SK-N-SH (cell line): ENCODE results near the gene WDR64. TPM values are rescaled to one million over a fixed set of nuclear protein-coding genes. Genes with fewer than 3 reads are reported as not detected.

Experiments used
- CTCF ChIA-PET: fragments of 300-600, 350-600 bp; formaldehyde crosslinking; extraction: SDS; loops from one replicate; lab custom pipeline; 2021; lab: Yijun Ruan, JAX
- POLR2A ChIA-PET: fragments of 350-600 bp; sonication (Branson Sonifier 250); formaldehyde crosslinking; extraction: SDS; loops from one replicate; lab custom pipeline; 2020; ENCODE audit warnings: antibody characterized with exemption, inconsistent platforms; lab: Yijun Ruan, JAX
- DNase-seq: peaks from one replicate; pipeline ENCODE4 v3.0.0; 2012
- H2AFZ ChIP-seq: fragments of 200-600 bp; sonication (generic); 2 replicates; pipeline ENCODE4 v1.8.1; 2016; ENCODE audit warnings: antibody characterized with exemption, mild to moderate bottlenecking, low read depth
- H3F3A ChIP-seq: fragments of 200-600 bp; sonication (generic); replicated peaks from 2 replicates; pipeline ENCODE3; 2016; ENCODE audit warnings: antibody characterized with exemption, mild to moderate bottlenecking; ENCODE audit not compliant: insufficient read depth
- H3K27ac ChIP-seq, 2 experiments: fragments of 200-500 bp in 1 of 2; fragments of 200-600 bp in 1 of 2; sonication (Bioruptor generic) in 1 of 2; sonication (generic), shearing (Covaris generic) in 1 of 2; 2 replicates each; pipeline versions ENCODE4 v1.5.1 to v1.6.1; 2014 to 2016; ENCODE audit warnings: low read depth in 2 of 2, inconsistent platforms in 1 of 2, low read length in 1 of 2, mild to moderate bottlenecking in 1 of 2, mixed read lengths in 1 of 2
- H3K27me3 ChIP-seq: fragments of 200-600 bp; sonication (generic), shearing (Covaris generic); 2 replicates; pipeline ENCODE4 v1.6.1; 2016; ENCODE audit warnings: mixed run types; ENCODE audit not compliant: insufficient read depth
- H3K36me3 ChIP-seq, 2 experiments: fragments of 200-500 bp in 1 of 2; fragments of 200-600 bp in 1 of 2; sonication (Bioruptor generic) in 1 of 2; sonication (generic) in 1 of 2; replicated peaks in 1 of 2; 2 replicates each; pipeline versions ENCODE3 to v1.5.1; 2014 to 2016; ENCODE audit warnings: low read length in 1 of 2, mild to moderate bottlenecking in 1 of 2; ENCODE audit not compliant: insufficient read depth in 2 of 2, control insufficient read depth in 1 of 2
- H3K4me1 ChIP-seq, 2 experiments: fragments of 200-500 bp in 1 of 2; fragments of 200-600 bp in 1 of 2; sonication (Bioruptor generic) in 1 of 2; sonication (generic), shearing (Covaris generic) in 1 of 2; 2 replicates each; pipeline versions ENCODE4 v1.5.1 to v1.6.1; 2014 to 2016; ENCODE audit warnings: low read depth in 1 of 2, low read length in 1 of 2, mixed run types in 1 of 2; ENCODE audit not compliant: insufficient read depth in 2 of 2, control insufficient read depth in 1 of 2
- H3K4me2 ChIP-seq: fragments of 200-600 bp; sonication (generic), shearing (Covaris generic); 2 replicates; pipeline ENCODE4 v1.6.1; 2017; ENCODE audit warnings: mixed run types
- H3K4me3 ChIP-seq, 2 experiments: fragments of 200-500 bp in 1 of 2; fragments of 200-600 bp in 1 of 2; sonication (Bioruptor generic) in 1 of 2; sonication (generic), shearing (Covaris generic) in 1 of 2; 2 replicates each; pipeline versions ENCODE4 v1.5.1 to v1.8.1; 2014 to 2016; ENCODE audit warnings: low read depth in 2 of 2, inconsistent platforms in 1 of 2, low read length in 1 of 2, mild to moderate bottlenecking in 1 of 2, mixed read lengths in 1 of 2, moderate library complexity in 1 of 2
- H3K79me2 ChIP-seq: fragments of 200-600 bp; sonication (generic); 2 replicates; pipeline ENCODE4 v1.8.1; 2017; ENCODE audit warnings: mild to moderate bottlenecking; ENCODE audit not compliant: insufficient read depth
- H3K9ac ChIP-seq: fragments of 200-600 bp; sonication (generic); 2 replicates; pipeline ENCODE4 v1.6.1; 2017; ENCODE audit warnings: mixed run types
- H3K9me2 ChIP-seq: fragments of 200-600 bp; sonication (generic); 2 replicates; pipeline ENCODE4 v1.6.1; 2017; ENCODE audit warnings: mixed run types
- H3K9me3 ChIP-seq: fragments of 200-600 bp; sonication (generic); 2 replicates; pipeline ENCODE4 v1.6.1; 2017; ENCODE audit warnings: mixed run types, mild to moderate bottlenecking, moderate library complexity
- H4K20me1 ChIP-seq: fragments of 200-600 bp; sonication (generic); 2 replicates; pipeline ENCODE4 v1.6.1; 2017; ENCODE audit warnings: mild to moderate bottlenecking, mixed run types; ENCODE audit not compliant: insufficient read depth
- CHD2 ChIP-seq: fragments of 150-350 bp; IDR thresholded peaks from 2 replicates; pipeline ENCODE4 v1.6.1; 2018; ENCODE audit warnings: low read length; ENCODE audit not compliant: partially characterized antibody
- FOXJ3 ChIP-seq: sonication (generic); formaldehyde crosslinking; IDR thresholded peaks from 2 replicates; pipeline ENCODE4 v1.5.1; 2020; ENCODE audit warnings: mild to moderate bottlenecking, missing genetic modification reagents
- FOXM1 ChIP-seq: IDR thresholded peaks from 2 replicates; pipeline ENCODE4 v1.4.0; 2012; ENCODE audit warnings: low read depth, mild to moderate bottlenecking
- IRF3 ChIP-seq: fragments of 150-350 bp; IDR thresholded peaks from 2 replicates; pipeline ENCODE4 v1.6.1; 2016; ENCODE audit warnings: mild to moderate bottlenecking, low read depth, low read length
- JUND ChIP-seq: IDR thresholded peaks from 2 replicates; pipeline ENCODE4 v1.4.0; 2012
- MXI1 ChIP-seq: IDR thresholded peaks from 2 replicates; pipeline ENCODE4 v1.6.1; 2012; ENCODE audit warnings: mild to moderate bottlenecking, low read depth, low read length, improper control_type of control experiment
- PBX3 ChIP-seq: IDR thresholded peaks from 2 replicates; pipeline ENCODE4; 2012
- RAD21 ChIP-seq: IDR thresholded peaks from 2 replicates; pipeline ENCODE4 v1.6.1; 2012; ENCODE audit warnings: mild to moderate bottlenecking, low read length
- RCOR1 ChIP-seq: fragments of 150-350 bp; IDR thresholded peaks from 2 replicates; pipeline ENCODE4 v1.6.1; 2017; ENCODE audit warnings: antibody characterized with exemption, low read length
- TAF1 ChIP-seq: IDR thresholded peaks from 2 replicates; pipeline ENCODE4 v1.6.1; 2012; ENCODE audit warnings: low read depth, mild to moderate bottlenecking, low read length, moderate library complexity, borderline replicate concordance
- USF1 ChIP-seq: IDR thresholded peaks from 2 replicates; pipeline ENCODE4 v1.4.0; 2012; ENCODE audit warnings: low read depth, borderline replicate concordance
- USF2 ChIP-seq: fragments of 150-350 bp; IDR thresholded peaks from 2 replicates; pipeline ENCODE4 v1.6.1; 2017; ENCODE audit warnings: antibody characterized with exemption, low read length, low read depth, borderline replicate concordance
- YY1 ChIP-seq: IDR thresholded peaks from 2 replicates; pipeline ENCODE4 v1.4.0; 2012; ENCODE audit warnings: low read depth, mild to moderate bottlenecking
- WGBS: methylation state at CpG from one replicate; pipeline ENCODE4 v1.1.6; 2017; ENCODE audit warnings: low lambda C conversion rate; 5-methylcytosine and 5-hydroxymethylcytosine counted together
- polyA plus RNA-seq, 3 experiments: library from polyadenylated mRNA; depleted of rRNA; stranded (reverse); fragments of >200 nt; gene quantifications; 2 replicates each; pipeline ENCODE4 v1.2.3, GENCODE V29; 2012

The WDR64 gene
- polyA plus RNA-seq, 1 of the 3 experiments (the other 2 are of a cell fraction), result not detected

- POLR2A ChIA-PET, result no interaction called here
Measured at GRCh38 chr1:241682921-241683320, 30.8 kb downstream of the WDR64 start.

More at GRCh38 chr1:241682921-241683320, 30.8 kb downstream of the WDR64 start:
- no peaks in the 10 kb centered on the region for H3F3A ChIP-seq
- CTCF ChIA-PET, result no interaction called here
- H3K4me2 ChIP-seq, result no peak overlapping the region
- no peak overlapping the region for H3K27ac ChIP-seq
- WGBS, result 74% methylated on average over 2 of the region's 2 CpGs
- H4K20me1 ChIP-seq, result no peaks in the 10 kb centered on the region
- TF ChIP-seq TAF1 (no peak), FOXJ3 (CRISPR knock-in tag) (no peak), RCOR1 (no peak), RAD21 (no peak), FOXM1 (no peak), CHD2 (no peak), YY1 (no peak), JUND (no peak), PBX3 (no peak), IRF3 (no peak), USF1 (no peak), MXI1 (no peak), USF2 (no peak)
- TF ChIP-seq, all 33 proteins: peak for 0
- H2AFZ ChIP-seq, result no peak overlapping the region
- no peak overlapping the region for H3K9ac ChIP-seq
- H3K9me3 ChIP-seq, result no peaks in the 10 kb centered on the region
- no peak overlapping the region for H3K4me3 ChIP-seq
- H3K9me2 ChIP-seq, result no peaks in the 10 kb centered on the region
- H3K4me1 ChIP-seq, result no peaks in the 10 kb centered on the region
- no peaks in the 10 kb centered on the region for H3K27me3 ChIP-seq
- no peaks in the 10 kb centered on the region for H3K79me2 ChIP-seq
- no peak for DNase-seq
- no peaks in the 10 kb centered on the region for H3K36me3 ChIP-seq
